ENCODE data around the gene CLCN6.

CLCN6 gene

GRCh38 chr1:11888877-11889208 is 82.9 kb downstream of the CLCN6 start:
- no peaks in the 10 kb centered on the region for H3K36me3 ChIP-seq (ENCODE audit: control insufficient read depth in 1 of 2, insufficient read depth in 2 of 2, low read length in 2 of 2)
- no peak overlapping the region for H3K27ac ChIP-seq (ENCODE audit: low read depth, low read length)
- no peaks in the 10 kb centered on the region for H3K9me3 ChIP-seq (ENCODE audit: control insufficient read depth in 1 of 2, low read length in 2 of 2)
- no peak overlapping the region for H3K9ac ChIP-seq (ENCODE audit: low read depth in 1 of 2, low read length in 2 of 2)
- H3K4me3 ChIP-seq (ENCODE audit: low read depth in 1 of 2, low read length in 2 of 2): no peak overlapping the region
- peaks cover 0 to 4% of the 10 kb centered on the region in 2 donors for H3K27me3 ChIP-seq (ENCODE audit: control insufficient read depth in 1 of 2, insufficient read depth in 2 of 2, low read length in 2 of 2)
- H3K4me1 ChIP-seq (ENCODE audit: control insufficient read depth in 1 of 2, insufficient read depth in 2 of 2, low read length in 2 of 2): no peaks in the 10 kb centered on the region

DNA sequence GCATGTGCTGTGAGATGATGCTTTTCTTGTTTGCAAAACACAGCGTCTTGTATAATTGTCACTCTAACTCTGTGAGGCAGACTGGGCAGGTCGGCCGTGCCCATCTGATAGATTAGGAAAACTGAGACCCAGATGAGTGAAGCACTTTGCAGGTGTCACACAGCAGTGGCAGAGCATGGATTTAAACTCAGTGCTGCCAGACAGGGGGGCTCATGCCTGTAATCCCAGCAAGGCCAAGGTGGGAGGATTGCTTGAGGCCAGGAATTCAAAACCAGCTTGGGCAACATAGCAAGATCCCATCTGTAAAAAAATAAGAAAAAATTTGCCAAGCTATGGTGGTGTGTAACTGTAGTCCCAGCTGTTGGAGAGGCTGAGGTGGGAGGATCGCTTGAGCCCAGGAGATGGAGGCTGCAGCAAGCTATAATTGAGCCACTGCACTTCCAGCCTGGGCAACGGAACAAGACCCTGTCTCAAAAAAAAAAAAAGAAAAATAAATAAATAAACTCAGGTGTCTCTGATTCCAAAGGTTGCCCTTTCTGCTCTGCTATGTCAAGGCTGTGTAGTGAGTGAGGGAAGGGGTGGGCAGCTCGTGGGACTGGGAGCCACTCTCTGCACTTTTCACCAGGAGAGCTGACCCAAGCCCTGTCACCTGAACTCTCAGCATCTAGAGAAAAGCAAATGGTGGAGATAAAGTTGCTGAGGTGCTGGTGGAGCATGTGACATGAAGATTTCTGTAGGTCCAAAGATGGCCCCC is 85.6 kb downstream of the CLCN6 start:
- peaks cover 0 to 9% of the 10 kb centered on the region in 2 donors for H3K27me3 ChIP-seq (ENCODE audit: control insufficient read depth in 1 of 2, insufficient read depth in 2 of 2, low read length in 2 of 2)
- no peak overlapping the region for H3K4me3 ChIP-seq (ENCODE audit: low read depth in 1 of 2, low read length in 2 of 2)
- no peak overlapping the region for H3K27ac ChIP-seq (ENCODE audit: low read depth, low read length)
- no peaks in the 10 kb centered on the region for H3K36me3 ChIP-seq (ENCODE audit: control insufficient read depth in 1 of 2, insufficient read depth in 2 of 2, low read length in 2 of 2)
- H3K4me1 ChIP-seq (ENCODE audit: control insufficient read depth in 1 of 2, insufficient read depth in 2 of 2, low read length in 2 of 2): no peaks in the 10 kb centered on the region
- no peak overlapping the region for H3K9ac ChIP-seq (ENCODE audit: low read depth in 1 of 2, low read length in 2 of 2)
- no peaks in the 10 kb centered on the region for H3K9me3 ChIP-seq (ENCODE audit: control insufficient read depth in 1 of 2, low read length in 2 of 2)
